HG02943 (cell line): Measurements from ENCODE around the gene TAF6.

Source experiments
- ATAC-seq: cut with Tn5 transposase; IDR thresholded peaks from one replicate; pipeline ENCODE4 v1.9.1; 2021; ENCODE audit warnings: mild to moderate bottlenecking, low read depth, moderate library complexity; ENCODE audit not compliant: unreplicated experiment

TAF6 gene

DNA sequence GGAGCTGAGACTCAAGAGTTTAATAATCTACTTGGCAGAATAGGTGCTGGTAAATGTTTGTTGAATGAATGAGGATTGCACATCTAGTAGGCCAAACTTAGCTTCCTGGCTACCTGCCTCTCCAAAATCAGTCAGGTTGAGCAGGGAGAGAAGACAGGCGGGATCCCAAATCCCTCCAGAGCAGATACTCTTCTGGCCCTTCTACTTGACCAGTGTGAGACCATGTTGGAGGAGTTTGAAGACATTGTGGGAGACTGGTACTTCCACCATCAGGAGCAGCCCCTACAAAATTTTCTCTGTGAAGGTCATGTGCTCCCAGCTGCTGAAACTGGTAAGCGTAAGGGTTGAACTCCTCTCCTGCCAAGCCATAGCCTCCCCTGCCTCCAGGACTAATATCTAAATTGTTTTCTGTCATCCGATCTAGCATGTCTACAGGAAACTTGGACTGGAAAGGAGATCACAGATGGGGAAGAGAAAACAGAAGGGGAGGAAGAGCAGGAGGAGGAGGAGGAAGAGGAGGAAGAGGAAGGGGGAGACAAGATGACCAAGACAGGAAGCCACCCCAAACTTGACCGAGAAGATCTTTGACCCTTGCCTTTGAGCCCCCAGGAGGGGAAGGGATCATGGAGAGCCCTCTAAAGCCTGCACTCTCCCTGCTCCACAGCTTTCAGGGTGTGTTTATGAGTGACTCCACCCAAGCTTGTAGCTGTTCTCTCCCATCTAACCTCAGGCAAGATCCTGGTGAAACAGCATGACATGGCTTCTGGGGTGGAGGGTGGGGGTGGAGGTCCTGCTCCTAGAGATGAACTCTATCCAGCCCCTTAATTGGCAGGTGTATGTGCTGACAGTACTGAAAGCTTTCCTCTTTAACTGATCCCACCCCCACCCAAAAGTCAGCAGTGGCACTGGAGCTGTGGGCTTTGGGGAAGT lies 5.4 kb upstream of the TAF6 start:
- no peak for ATAC-seq

DNA sequence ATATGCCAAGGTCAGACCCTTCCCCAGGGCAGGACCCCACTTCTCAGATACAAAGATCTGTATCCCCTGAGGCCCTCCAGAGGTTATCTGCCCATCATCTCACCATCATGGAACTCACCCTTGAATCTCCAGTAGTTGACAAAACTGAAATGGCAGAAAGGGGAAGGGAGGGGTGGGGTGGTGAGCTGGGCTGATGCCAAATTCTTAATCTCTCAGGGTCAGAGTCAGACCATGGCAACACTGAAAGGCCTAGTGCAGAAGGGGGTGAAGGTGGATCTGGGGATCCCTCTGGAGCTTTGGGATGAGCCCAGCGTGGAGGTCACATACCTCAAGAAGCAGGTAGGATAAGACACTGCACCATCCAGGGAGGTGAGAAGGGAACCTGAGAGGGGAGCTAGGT lies 3.4 kb upstream of the TAF6 start:
- ATAC-seq: no peak

GRCh38 chr7:100122067-100122466 lies 2.9 kb upstream of the TAF6 start:
- ATAC-seq: no peak

DNA sequence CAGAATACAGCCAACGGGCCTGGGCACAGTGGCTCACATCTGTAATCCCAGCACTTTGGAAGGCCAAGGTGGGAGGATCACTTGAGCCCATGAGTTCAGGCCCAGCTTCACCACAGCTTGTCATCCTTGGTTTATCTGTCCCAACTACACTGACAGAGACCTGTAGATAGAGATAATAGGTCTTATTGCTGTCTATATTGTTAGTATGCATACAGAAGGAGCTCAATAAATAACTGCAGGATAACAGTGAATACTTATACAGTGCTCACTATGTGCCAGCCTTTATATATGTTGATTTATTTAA lies 1.5 kb upstream of the TAF6 start:
- ATAC-seq: no peak

- ATAC-seq: peak; percentile 42
These were observed 993 bp upstream of the TAF6 start for GRCh38 chr7:100119970-100120732.

DNA sequence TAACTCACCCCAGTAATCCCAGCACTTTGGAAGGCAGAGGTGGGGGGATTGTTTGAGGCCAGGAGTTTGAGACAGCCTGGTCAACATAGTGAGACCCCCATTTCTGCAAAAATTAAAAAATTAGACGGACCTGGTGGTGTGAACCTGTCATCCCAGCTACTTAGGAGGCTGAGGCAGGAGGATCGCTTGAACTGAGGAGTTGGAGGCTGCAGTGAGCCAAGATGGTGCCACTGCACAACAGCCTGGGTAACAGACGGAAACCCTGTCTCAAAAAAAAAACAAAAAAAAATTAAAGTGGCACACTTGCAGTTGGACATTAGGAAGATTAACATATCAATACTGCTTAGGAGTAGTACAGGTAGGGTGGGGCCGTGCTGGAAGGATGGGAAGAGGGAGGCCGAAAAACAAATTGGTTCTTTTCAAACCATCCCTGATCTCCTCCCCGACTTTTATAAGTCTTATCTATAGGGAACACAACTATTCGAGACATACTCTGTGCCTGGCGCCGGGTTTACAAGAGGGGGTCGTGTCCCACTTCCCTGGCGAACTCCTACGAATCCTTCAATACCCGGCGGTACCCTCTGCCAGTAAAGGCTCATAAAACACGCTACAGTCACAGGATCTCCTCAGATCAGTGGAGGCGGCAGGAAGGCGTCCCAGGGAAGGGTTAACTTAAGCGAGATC lies 628 bp downstream of the TAF6 start:
- no peak for ATAC-seq

GRCh38 chr7:100115026-100115425 lies 4.1 kb downstream of the TAF6 start:
- no peak for ATAC-seq

GRCh38 chr7:100111914-100112313 lies 7.2 kb downstream of the TAF6 start:
- no peak for ATAC-seq

GRCh38 chr7:100111156-100111555 lies 8.0 kb downstream of the TAF6 start:
- ATAC-seq: no peak

- no peak for ATAC-seq
These were observed 9.5 kb downstream of the TAF6 start for GRCh38 chr7:100109521-100110163.

- ATAC-seq: no peak
These were observed 11.3 kb downstream of the TAF6 start for GRCh38 chr7:100107890-100108289.

GRCh38 chr7:100107125-100107737 lies 11.9 kb downstream of the TAF6 start:
- no peak for ATAC-seq

DNA sequence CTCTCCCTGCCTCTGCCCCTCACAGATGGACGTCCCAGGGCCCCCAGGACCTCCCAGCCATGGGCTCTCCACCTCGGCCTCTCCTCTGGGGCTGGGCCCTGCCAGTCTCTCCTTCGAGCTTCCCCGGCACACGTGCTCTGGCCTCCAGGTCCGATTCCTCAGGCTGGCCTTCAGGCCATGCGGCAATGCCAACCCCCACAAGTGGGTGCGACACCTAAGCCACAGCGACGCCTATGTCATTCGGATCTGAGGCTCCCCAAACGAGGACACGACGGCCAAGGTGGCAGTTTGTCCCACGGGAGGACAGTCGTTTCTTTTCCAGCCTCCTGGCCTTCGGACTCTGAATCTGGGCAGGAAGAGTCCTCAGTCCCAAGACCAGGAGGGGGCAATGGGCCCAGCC lies 12.5 kb downstream of the TAF6 start:
- no peak for ATAC-seq

DNA sequence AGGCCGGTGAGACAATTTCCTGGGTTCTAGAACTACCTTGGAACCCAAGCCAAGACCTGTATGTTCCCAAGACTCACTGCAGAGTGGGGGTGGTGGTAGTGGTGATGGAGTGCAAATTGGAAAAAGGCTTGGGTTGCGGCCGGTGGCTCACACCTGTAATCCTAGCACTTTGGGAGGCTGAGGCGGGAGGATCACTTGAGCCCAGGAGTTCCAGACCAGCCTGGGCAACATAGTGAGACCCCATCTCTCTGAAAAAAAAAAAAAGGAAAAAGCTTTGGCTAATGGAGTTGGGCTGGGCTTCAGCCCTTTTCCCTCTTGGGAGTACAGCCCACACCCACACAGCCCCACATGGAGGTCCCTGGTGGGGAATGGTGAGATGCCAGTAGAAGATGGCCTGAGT lies 13.6 kb downstream of the TAF6 start:
- no peak for ATAC-seq

DNA sequence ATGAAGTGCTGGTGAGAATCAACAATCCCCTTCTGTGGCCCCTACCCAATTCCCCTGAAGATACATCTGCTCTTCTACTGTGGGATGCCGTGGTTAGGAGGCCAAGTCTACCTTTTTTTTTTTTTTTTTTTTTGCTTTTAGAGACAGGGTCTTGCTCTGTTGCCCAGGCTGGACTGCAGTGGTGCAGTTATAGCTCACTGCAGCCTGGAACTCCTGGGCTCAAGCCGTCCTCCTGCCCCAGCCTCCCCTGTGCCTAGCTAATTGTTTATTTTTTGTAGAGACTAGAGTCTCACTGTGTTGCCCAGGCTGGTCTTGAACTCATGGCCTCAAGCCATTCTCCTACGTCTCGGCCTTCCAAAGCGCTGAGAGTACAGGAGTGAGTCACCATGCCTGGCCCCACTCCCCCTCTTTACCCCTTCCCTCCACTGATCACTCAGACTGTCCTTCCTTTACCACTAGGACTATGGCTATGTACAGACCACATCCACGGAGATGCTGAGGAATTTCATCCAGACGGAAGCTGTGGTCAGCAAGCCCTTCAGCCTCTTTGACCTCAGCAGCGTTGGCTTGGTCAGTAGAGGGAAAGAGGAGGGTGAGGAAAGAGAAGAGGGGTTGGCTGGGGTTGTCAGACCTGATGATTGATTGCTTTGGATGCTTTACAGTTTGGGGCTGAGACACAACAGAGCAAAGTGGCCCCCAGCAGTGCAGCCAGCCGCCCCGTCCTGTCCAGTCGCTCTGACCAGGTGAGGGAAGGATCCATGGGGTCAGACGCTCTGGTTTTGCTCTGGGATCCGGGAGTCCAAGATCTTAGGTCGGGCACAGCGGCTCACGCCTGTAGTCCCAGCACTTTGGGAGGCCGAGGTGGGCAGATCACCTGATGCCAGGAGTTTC lies 16.0 kb downstream of the TAF6 start:
- no peak for ATAC-seq

DNA sequence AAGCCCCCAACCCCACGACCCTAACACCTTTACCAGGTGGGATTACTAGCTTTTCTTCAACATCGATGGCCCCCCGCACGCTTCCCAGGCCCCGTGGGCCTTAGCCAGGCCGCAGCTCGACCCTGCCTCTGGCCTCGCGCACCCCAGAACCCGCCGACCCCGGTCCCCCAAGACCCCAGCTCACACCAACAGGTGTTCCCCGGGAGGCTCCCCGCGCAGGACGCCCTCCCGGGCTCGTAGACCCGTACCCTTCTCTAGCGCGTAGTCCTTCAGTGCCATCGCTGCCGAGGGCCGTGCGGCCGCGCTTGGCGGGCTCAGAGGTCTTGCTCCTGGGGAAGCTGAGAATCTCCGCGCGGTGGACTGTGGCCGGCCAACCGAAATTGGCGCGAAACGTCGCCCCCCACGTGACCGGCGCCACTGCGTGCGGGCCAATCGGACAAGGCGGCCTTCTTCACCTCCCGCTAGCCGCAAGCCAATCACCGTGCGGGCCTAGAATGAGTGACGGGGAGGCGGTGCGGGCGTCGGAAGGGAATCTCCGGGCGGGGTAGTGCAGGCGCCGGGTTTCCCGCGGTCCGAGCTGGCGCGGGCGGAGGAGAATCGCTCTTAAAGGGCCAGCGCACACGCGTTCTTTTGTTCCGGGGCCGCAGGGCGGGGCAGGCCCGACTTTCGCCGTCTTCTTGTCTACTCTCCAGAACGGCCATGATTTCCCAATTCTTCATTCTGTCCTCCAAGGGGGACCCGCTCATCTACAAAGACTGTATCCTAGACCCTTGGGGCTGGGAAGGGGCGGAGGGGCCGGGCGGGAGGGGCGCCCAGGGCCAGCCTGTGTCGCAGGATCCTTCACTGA lies 17.9 kb downstream of the TAF6 start, which contains the start of the genes AP4M1 and MCM7:
AP4M1 (plus strand) TSS at position 628 of the 847 bp plus-strand sequence; CDS start at position 700, 72 bp downstream.
MCM7 (minus strand) TSS at position 382 of the 847 bp plus-strand sequence; CDS start at position 279, 103 bp downstream.
- ATAC-seq: peak; percentile 80

DNA sequence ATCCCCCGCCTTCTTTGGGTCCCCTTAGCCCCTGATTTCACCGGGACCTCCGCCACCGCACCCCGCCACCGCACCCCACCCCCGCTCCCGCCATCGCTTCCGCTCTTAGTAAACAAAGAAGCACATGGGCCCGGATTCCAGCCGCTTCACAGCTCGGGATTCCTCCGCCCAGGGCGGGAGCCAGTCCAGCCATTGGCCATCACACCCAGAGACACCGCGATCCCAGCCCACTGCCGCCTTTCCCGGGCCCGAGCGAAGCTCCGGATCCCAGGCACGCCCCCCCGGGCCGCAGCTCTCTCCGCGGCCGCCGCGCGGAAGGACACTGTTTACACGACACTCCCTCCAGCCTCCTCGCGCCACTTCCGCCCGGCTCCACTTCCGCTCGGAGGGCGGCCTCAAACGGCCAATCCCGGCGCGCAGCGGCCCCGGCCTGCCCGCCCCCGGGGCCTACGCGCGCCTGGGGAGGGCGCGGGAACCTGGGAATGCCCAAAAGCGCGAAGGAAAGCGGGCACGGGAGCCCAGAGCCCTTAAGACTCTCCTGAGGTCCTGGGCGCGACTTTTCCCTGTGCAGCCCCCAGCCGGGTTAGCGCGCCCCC lies 18.6 kb downstream of the TAF6 start:
- ATAC-seq: peak; percentile 65

DNA sequence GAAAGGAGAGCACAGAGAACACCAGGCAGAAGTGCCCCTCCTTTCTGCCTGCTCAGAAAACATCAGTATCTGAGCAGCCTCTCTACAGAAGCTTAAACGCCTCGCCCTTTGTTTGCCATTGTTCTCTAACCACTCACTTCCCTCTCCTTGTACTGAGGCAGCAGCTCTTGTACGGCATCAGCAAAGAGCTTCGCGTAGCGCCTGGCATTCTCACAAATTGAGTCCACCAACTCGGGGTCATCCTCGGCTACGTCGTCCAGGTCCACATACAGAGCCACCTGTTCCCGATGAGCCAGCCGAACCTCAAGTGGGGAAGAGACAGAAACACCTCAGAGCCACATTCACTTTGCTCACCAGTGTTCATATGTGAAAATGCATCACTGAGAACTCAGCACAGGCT lies 19.7 kb downstream of the TAF6 start:
- ATAC-seq: no peak
